Measurements from ENCODE around the gene PTPN13. TPM values are rescaled to one million over a fixed set of nuclear protein-coding genes. Genes with fewer than 3 reads are reported as not detected.
A peak's percentile ranks its signal among the peaks of the same experiment; 100 is the strongest.
"Not testable (repeated sequence)": the region's sequence is repeated elsewhere in the genome, so short reads cannot be mapped to it uniquely, and the experiment has no call there.

The PTPN13 gene
- total RNA-seq, 8 experiments from 2014 or later, result 4.2 to 68.0 (median 25.1) TPM

DNA sequence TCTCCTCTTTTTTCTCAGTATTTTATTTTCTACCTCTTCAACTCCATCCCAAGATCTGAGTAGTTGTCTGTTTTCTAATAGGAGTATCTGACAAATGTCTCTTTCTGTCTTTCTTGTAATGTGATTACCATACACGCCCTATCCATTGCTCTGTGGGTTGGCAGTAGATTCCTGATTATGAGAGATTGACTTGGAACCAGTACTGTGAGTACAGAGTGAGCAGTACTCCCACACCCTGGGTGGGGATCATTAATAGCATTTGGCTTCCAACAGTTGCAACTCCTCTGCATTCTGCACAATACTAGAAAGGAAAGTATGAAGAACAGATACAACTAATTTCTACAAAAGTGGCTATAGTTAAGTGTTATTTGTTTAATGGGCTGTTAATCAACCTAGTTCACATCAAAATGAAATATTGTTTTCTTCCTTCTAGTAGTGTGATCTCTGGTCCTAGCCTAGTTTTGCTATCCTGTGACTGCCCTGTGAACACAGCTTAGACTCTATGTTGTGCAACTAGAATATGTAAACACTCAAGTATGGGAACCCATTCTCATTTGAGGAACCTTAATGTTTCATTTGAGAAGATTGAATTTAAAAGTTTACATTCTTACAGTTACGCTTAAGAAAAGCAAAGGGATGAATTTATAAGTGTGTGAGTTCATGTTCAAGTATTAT, 112.9 kb downstream of the PTPN13 start:
- H3K4me1 ChIP-seq (replicated peaks in 1 of 2), result no peaks in the 10 kb centered on the region
- H3K27ac ChIP-seq, result no peak overlapping the region
- ATAC-seq (replicated peaks in 6 of 8), result peak in 2 of 8 experiments; percentile 100
- WGBS, 10 experiments, result 17 to 100% (median 97%) methylated on average over 1 to 2 of the region's 2 CpGs; no CpG with 5 or more reads in 1 of the 10 experiments
- no peak overlapping the region for H3K4me3 ChIP-seq
- in situ Hi-C loops (cut with MboI; ENCODE audit: low pct_unique_long_range_greater_than_20kb in 2 of 9, low sequenced_read_pairs in 9 of 9, unreplicated experiment in 9 of 9), result no loop called here

DNA sequence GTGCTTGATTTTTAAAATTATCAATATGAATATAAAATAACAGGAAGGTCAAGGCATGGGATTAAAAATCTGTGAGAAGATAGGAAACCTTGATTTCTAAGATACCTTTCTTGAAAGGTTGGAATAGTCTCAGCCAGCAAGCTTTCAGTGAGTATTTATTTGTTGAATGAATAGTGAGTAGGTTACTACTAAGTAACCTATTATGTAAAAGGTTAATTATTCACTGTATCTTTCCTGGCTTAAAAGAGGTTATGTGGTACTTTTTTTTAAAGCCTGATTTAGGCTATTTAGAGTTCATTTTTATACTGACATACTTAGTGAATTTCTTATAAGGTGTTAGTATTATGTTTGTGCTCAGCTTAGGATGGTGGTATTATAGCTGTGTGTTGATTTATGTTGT, 123.5 kb downstream of the PTPN13 start:
- in situ Hi-C loops (cut with MboI; ENCODE audit: low pct_unique_long_range_greater_than_20kb in 2 of 9, low sequenced_read_pairs in 9 of 9, unreplicated experiment in 9 of 9), result no loop called here

DNA sequence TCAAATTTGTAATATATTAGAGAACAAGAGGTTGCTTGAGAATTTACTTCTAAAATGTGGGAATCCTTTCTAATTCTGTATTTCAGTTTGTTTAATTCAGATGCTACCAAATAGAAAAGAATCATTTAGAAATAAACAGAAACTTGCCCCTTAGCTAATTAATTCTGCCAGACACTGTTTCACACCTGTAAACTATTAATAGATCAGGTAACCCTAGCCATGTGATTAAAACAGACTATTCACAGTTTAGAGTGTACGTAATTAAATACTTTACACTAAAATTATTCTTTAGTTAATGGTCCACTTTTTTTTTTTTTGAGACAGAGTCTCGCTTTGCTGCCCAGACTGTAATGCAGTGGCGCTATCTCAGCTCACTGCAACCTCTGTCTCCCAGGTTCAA, 124.0 kb downstream of the PTPN13 start:
- no peak for ATAC-seq (replicated peaks in 6 of 8)
- 80 to 100% (median 93%) methylated on average over 1 to 3 of the region's 3 CpGs; no CpG with 5 or more reads in 1 of the 10 experiments for WGBS, 10 experiments
- in situ Hi-C loops (cut with MboI; ENCODE audit: low pct_unique_long_range_greater_than_20kb in 2 of 9, low sequenced_read_pairs in 9 of 9, unreplicated experiment in 9 of 9), result no loop called here
- Histone ChIP-seq H3K27ac (no peak overlapping the region), H3K4me1 (replicated peaks in 1 of 2) (no peaks in the 10 kb centered on the region), H3K4me3 (no peak overlapping the region)

More for the DNA sequence above, 123.5 kb downstream of the PTPN13 start:
- H3K4me1 ChIP-seq (replicated peaks in 1 of 2), result no peaks in the 10 kb centered on the region
- H3K27ac ChIP-seq, result no peak overlapping the region
- no peak for ATAC-seq (replicated peaks in 6 of 8)
- H3K4me3 ChIP-seq, result no peak overlapping the region

DNA sequence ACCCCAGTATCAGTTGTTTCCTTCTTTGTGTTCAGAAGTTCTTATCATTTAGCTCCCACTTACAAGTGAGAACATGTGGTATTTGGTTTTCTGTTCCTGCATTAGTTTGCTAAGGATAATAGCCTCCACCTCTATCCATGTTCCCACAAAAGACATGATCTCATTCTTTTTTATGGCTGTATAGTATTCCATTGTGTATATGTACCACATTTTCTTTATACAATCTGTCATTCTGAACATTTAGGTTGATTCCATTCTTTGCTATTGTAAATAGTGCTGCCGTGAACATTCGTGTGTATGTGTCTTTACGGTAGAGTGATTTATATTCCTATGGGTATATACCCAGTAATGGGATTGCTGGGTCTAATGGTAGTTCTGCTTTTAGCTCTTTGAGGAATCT, 125.0 kb downstream of the PTPN13 start:
- ATAC-seq (replicated peaks in 6 of 8); in situ Hi-C loops (cut with MboI; ENCODE audit: low pct_unique_long_range_greater_than_20kb in 2 of 9, low sequenced_read_pairs in 9 of 9, unreplicated experiment in 9 of 9); H3K27ac ChIP-seq; H3K4me1 ChIP-seq (replicated peaks in 1 of 2); H3K4me3 ChIP-seq: not testable (repeated sequence)
- WGBS, 10 experiments, result 88 to 100% (median 100%) methylated on average over 1 to 3 of the region's 3 CpGs; no CpG with 5 or more reads in 1 of the 10 experiments

DNA sequence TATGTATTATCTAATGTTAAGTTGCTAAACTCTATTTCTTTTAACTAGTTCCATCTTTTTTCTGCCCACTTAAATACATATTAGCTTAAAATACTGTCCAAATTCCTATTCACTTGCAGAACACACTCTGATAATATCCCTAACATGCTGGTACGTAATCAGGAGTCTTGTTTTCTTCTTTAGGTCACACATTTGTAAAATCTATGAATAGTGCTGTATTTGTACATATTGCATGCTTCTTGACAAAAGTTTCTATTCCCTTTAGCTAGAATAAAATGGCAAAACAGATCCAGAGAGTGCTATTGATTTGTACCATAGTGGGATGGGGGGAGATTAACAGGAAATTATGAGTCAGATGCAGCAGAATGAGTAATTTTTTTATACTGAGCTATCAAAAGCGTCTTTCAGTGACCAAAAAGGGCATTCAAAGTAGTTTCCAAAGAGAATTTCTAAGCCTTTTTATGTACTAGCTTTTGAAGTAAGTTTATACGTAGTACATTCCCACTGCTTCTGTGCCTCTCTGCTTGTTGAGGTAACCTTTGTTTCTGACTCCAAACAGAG, 126.5 kb downstream of the PTPN13 start:
- in situ Hi-C loops (cut with MboI; ENCODE audit: low pct_unique_long_range_greater_than_20kb in 2 of 9, low sequenced_read_pairs in 9 of 9, unreplicated experiment in 9 of 9), result no loop called here
- Histone ChIP-seq H3K27ac (no peak overlapping the region), H3K4me3 (no peak overlapping the region), H3K4me1 (replicated peaks in 1 of 2) (no peaks in the 10 kb centered on the region)
- no peak for ATAC-seq (replicated peaks in 6 of 8)
- WGBS, 10 experiments, result 37 to 100% (median 96%) methylated on average over 1 to 3 of the region's 3 CpGs

DNA sequence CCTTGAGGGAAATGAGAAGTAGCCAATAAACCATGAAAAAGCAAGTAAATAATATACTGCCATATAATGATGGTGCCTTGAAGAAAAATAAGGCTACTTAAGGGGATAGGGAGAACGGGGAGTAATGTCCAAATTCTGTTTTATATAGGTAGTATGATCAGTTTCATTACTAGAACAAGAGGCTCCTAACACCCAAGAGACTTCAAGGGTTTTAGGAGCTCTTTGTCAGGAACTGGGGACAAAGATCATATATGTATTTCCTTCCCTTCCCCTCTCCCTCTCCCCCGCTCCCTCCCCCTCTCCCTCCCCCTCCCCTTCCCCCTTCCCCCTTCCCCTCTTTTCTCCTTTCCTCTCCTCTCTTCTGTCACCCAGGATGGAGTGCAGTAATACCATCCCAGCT, 127.3 kb downstream of the PTPN13 start:
- 80 to 100% (median 100%) methylated on average over 1 of the region's 2 CpGs; no CpG with 5 or more reads in 7 of the 10 experiments for WGBS, 10 experiments
- no peak overlapping the region for H3K27ac ChIP-seq
- ATAC-seq (replicated peaks in 6 of 8), result no peak
- no peak overlapping the region for H3K4me3 ChIP-seq
- in situ Hi-C loops (cut with MboI; ENCODE audit: low pct_unique_long_range_greater_than_20kb in 2 of 9, low sequenced_read_pairs in 9 of 9, unreplicated experiment in 9 of 9), result no loop called here
- H3K4me1 ChIP-seq (replicated peaks in 1 of 2), result no peaks in the 10 kb centered on the region

DNA sequence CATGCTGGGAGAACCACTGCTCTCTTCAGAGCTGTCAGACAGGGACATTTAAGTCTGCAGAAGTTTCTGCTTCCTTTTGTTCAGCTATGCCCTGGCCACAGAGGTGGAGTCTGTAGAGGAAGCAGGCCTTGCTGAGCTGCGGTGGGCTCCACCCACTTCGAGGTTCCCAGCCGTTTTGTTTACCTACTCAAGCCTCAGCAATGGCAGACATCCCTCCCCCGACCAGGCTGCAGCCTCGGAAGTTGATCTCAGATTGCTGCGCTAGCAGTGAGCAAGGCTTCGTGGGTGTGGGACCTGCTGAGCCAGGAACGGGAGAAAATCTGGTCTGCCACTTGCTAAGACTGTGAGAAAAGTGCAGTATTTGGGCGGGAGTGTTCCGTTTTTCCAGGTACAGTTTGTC, 136.2 kb downstream of the PTPN13 start:
- no peaks in the 10 kb centered on the region for H3K4me1 ChIP-seq (replicated peaks in 1 of 2)
- H3K4me3 ChIP-seq, result no peak overlapping the region
- ATAC-seq (replicated peaks in 6 of 8), result no peak
- in situ Hi-C loops (cut with MboI; ENCODE audit: low pct_unique_long_range_greater_than_20kb in 2 of 9, low sequenced_read_pairs in 9 of 9, unreplicated experiment in 9 of 9), result no loop called here
- WGBS, 10 experiments, result 47 to 100% (median 70%) methylated on average over 2 to 4 of the region's 10 CpGs; no CpG with 5 or more reads in 6 of the 10 experiments
- no peak overlapping the region for H3K27ac ChIP-seq

DNA sequence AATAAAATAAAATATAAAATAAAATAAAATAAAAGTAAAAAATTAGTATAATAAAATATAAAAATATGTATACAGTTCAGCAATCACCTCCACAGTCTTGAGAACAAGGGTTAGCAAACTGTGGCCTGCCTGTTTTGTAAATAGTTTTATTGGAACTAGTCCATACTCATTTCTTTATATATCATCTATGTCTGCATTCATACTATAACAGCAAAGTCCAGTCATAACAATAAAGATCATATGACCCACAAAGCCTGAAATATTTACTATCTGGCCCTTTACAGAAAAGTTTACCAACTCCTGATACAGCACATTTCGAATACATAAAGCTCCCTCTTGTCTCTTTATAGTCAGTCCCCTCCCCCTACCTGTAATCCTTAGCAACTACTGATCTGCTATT, 143.1 kb downstream of the PTPN13 start:
- no peak overlapping the region for H3K4me3 ChIP-seq
- no peak for ATAC-seq (replicated peaks in 6 of 8)
- 60 to 100% (median 100%) methylated on average over 1 of the region's 1 CpG for WGBS, 10 experiments
- in situ Hi-C loops (cut with MboI; ENCODE audit: low pct_unique_long_range_greater_than_20kb in 2 of 9, low sequenced_read_pairs in 9 of 9, unreplicated experiment in 9 of 9), result no loop called here
- no peaks in the 10 kb centered on the region for H3K4me1 ChIP-seq (replicated peaks in 1 of 2)
- no peak overlapping the region for H3K27ac ChIP-seq

DNA sequence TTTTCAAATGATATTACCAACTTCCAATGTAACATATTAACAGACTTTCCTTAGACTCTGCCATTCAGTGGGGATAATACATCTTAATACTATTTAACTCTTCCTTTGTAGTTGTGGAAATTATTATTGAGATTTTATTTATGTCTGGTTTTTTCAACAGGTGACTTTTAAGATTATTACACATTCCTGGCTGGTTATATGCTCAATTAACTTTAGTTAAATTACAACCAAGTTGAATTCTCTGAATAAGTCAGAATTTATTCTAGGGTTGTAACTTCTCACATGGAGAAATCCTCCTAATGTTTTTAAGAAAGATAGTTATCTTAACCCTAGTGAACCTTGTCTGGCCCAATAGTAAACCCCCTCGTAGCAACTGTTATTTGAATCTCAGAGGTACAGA, 147.7 kb downstream of the PTPN13 start:
- in situ Hi-C loops (cut with MboI; ENCODE audit: low pct_unique_long_range_greater_than_20kb in 2 of 9, low sequenced_read_pairs in 9 of 9, unreplicated experiment in 9 of 9), result no loop called here

DNA sequence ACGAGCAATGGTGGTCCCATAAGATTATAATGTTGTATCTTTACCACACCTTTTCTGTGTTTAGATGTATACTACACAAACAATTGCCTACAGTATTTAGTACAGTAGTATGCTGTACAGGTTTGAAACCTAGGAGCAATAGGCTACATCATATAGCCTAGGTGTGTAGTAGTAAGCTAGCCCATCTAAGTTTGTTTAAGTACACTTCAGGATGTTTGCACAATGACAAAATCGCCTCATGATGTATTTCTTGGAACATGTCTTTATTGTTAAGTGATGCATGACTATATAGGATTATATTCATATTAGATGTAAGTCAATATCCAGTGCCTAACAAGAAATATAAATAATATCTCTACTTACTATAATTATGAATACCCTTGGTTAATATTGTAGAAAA, 150.5 kb downstream of the PTPN13 start:
- in situ Hi-C loops (cut with MboI; ENCODE audit: low pct_unique_long_range_greater_than_20kb in 2 of 9, low sequenced_read_pairs in 9 of 9, unreplicated experiment in 9 of 9), result no loop called here
- 80 to 100% (median 98%) methylated on average over 1 to 2 of the region's 2 CpGs; no CpG with 5 or more reads in 2 of the 10 experiments for WGBS, 10 experiments
- no peak for ATAC-seq (replicated peaks in 6 of 8)

More for the DNA sequence above, 147.7 kb downstream of the PTPN13 start:
- Histone ChIP-seq H3K27ac (no peak overlapping the region), H3K4me1 (replicated peaks in 1 of 2) (no peaks in the 10 kb centered on the region), H3K4me3 (no peak overlapping the region)
- WGBS, 10 experiments, result 75 to 100% (median 90%) methylated on average over 1 of the region's 1 CpG; no CpG with 5 or more reads in 1 of the 10 experiments
- ATAC-seq (replicated peaks in 6 of 8), result no peak

DNA sequence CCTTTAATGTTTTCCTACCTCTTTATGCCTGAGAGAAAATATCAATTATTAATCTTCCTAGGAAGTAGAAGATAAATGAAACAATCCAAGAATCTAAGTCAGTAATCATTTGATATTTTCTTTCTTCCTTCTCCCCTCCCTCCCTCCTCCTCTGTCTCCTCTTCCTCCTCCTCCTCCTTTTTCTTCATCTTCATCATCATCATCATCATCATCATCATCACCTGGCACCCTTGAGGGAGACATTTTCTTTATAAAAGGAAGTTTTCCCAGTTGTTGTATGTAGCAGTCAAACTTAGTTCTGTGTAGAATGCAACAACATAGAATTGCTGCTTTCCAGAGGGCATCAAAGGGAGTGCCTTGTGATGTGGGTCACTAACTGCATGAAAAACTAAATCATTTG, 155.0 kb downstream of the PTPN13 start:
- in situ Hi-C loops (cut with MboI; ENCODE audit: low pct_unique_long_range_greater_than_20kb in 2 of 9, low sequenced_read_pairs in 9 of 9, unreplicated experiment in 9 of 9), result no loop called here
- no peak for ATAC-seq (replicated peaks in 6 of 8)
- H3K4me3 ChIP-seq, result no peak overlapping the region
- H3K27ac ChIP-seq, result no peak overlapping the region
- no peaks in the 10 kb centered on the region for H3K4me1 ChIP-seq (replicated peaks in 1 of 2)

More for the DNA sequence above, 150.5 kb downstream of the PTPN13 start:
- no peaks in the 10 kb centered on the region for H3K4me1 ChIP-seq (replicated peaks in 1 of 2)
- H3K27ac ChIP-seq, result no peak overlapping the region
- H3K4me3 ChIP-seq, result no peak overlapping the region

DNA sequence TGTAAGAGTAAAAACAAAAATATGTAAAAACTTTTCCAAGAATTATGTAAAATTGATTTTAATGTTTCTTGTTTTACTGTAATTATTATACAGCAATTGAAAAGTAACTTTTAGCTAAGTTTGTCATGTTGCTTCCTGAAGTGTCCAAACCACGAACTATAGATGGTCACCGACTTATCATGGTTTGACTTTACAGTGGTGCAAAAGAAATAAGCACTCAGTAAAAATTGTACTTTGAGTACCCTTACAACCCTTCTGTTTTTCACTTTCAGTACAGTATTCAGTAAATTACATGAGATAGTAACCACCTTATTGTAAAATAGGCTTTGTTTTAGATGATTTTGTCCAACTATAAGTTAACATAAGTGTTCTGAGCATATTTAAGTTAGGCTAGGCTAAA, 161.3 kb downstream of the PTPN13 start:
- in situ Hi-C loops (cut with MboI; ENCODE audit: low pct_unique_long_range_greater_than_20kb in 2 of 9, low sequenced_read_pairs in 9 of 9, unreplicated experiment in 9 of 9), result no loop called here
- ATAC-seq (replicated peaks in 6 of 8), result no peak
- no peaks in the 10 kb centered on the region for H3K4me1 ChIP-seq (replicated peaks in 1 of 2)
- no peak overlapping the region for H3K4me3 ChIP-seq
- no peak overlapping the region for H3K27ac ChIP-seq
- 76 to 100% (median 91%) methylated on average over 1 to 2 of the region's 2 CpGs; no CpG with 5 or more reads in 2 of the 10 experiments for WGBS, 10 experiments

DNA sequence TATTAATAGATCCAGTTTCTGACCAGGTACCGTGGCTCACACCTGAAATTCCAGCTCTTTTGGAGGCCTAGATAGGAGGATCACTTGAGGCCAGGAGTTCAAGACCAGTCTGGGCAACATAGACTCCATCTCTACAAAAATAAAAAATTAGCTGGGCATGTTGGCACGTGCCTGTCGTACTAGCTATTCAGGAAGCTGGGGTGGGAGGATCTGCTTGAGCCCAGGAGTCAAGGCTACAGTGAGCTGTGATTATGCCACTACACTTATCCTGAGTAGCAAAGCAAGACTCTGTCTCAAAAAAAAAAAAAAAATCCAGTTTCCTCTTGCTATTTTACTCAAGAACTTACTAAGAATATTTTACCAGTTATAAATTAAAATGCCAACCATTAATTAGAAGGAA, 163.4 kb downstream of the PTPN13 start:
- no peak for ATAC-seq (replicated peaks in 6 of 8)
- WGBS, 10 experiments, result 67 to 100% (median 85%) methylated on average over 1 to 3 of the region's 3 CpGs; no CpG with 5 or more reads in 2 of the 10 experiments

DNA sequence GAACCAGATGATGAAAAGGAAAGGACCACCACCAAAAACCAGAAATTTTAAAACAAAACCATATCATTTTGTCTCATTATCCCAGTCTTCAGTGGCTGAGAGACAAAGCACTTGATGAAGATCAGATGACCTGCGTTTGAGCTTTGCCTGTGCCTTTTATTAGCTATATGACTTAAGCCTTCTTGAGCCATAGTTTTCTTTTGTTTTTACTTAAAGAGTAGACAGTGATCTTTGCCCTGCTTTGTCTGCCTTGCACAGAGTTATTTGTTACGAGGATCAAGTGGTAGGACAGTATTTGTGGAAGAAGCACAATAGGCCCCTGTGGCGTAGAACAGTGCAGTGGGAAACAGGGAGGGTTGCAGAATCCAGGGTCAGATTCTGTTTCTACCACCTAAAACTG, 165.2 kb downstream of the PTPN13 start:
- in situ Hi-C loops (cut with MboI; ENCODE audit: low pct_unique_long_range_greater_than_20kb in 2 of 9, low sequenced_read_pairs in 9 of 9, unreplicated experiment in 9 of 9), result no loop called here
- WGBS, 10 experiments, result 80 to 100% (median 94%) methylated on average over 1 to 3 of the region's 3 CpGs; no CpG with 5 or more reads in 1 of the 10 experiments
- Histone ChIP-seq H3K4me3 (no peak overlapping the region), H3K4me1 (replicated peaks in 1 of 2) (no peaks in the 10 kb centered on the region), H3K27ac (no peak overlapping the region)
- ATAC-seq (replicated peaks in 6 of 8), result no peak

More for the DNA sequence above, 163.4 kb downstream of the PTPN13 start:
- in situ Hi-C loops (cut with MboI; ENCODE audit: low pct_unique_long_range_greater_than_20kb in 2 of 9, low sequenced_read_pairs in 9 of 9, unreplicated experiment in 9 of 9), result no loop called here
- H3K27ac ChIP-seq, result no peak overlapping the region
- no peaks in the 10 kb centered on the region for H3K4me1 ChIP-seq (replicated peaks in 1 of 2)
- no peak overlapping the region for H3K4me3 ChIP-seq

Measured in motor neuron (in vitro differentiated cells).